CD4-positive, CD25-positive, alpha-beta regulatory T cell (primary cell): Measurements from ENCODE around the gene RAX2. TPM values are rescaled to one million over a fixed set of nuclear protein-coding genes. Genes with fewer than 3 reads are reported as not detected.

Experiments used
- ATAC-seq, 2 donors: fragments of 150-1000 bp; cut with Tn5 transposase; one replicate each; pipeline ENCODE4 v1.10.0; 2021; ENCODE audit warnings: low read depth in 2 of 2, moderate number of reproducible peaks in 2 of 2, moderate library complexity in 1 of 2
- DNase-seq, 3 donors: peaks; one replicate each; pipeline versions ENCODE4 v3.0.0 to v3.0.0-alpha.2; 2012 to 2022; ENCODE audit warnings: mixed read lengths in 1 of 3
- H3K27ac ChIP-seq: one replicate; pipeline ENCODE4 v1.7.0; 2013; ENCODE audit warnings: mild to moderate bottlenecking, low read length; ENCODE audit not compliant: insufficient read depth, poor library complexity, severe bottlenecking
- H3K27me3 ChIP-seq: one replicate; pipeline ENCODE4 v1.7.0; 2013; ENCODE audit warnings: low read length; ENCODE audit not compliant: control insufficient read depth, insufficient read depth
- H3K36me3 ChIP-seq: one replicate; pipeline ENCODE4 v1.7.0; 2013; ENCODE audit warnings: mild to moderate bottlenecking, low read length, moderate library complexity; ENCODE audit not compliant: control insufficient read depth, insufficient read depth
- H3K4me1 ChIP-seq: 2 replicates; pipeline ENCODE4 v1.7.0; 2013; ENCODE audit warnings: mild to moderate bottlenecking, low read length; ENCODE audit not compliant: insufficient read depth, control insufficient read depth, poor library complexity, severe bottlenecking
- H3K4me3 ChIP-seq: one replicate; pipeline ENCODE4 v1.7.0; 2013; ENCODE audit warnings: low read depth, mild to moderate bottlenecking, low read length, moderate library complexity
- H3K9me3 ChIP-seq, 2 experiments: 1 replicate in 1 of 2; 2 replicates in 1 of 2; pipeline ENCODE4 v1.7.0; 2013; ENCODE audit warnings: low read length in 2 of 2, mild to moderate bottlenecking in 1 of 2, moderate library complexity in 1 of 2; ENCODE audit not compliant: control insufficient read depth in 2 of 2
- H3K27ac Mint-ChIP-seq, 3 donors: one replicate each; pipeline ENCODE4 v1.8.0; 2020 to 2022; ENCODE audit warnings: mild to moderate bottlenecking in 3 of 3, mixed read lengths in 3 of 3, moderate library complexity in 2 of 3
- H3K27me3 Mint-ChIP-seq: one replicate; pipeline ENCODE4 v1.8.0; 2022; ENCODE audit warnings: mild to moderate bottlenecking, mixed read lengths
- H3K36me3 Mint-ChIP-seq: one replicate; pipeline ENCODE4 v1.8.0; 2020; ENCODE audit warnings: mixed read lengths
- H3K4me1 Mint-ChIP-seq, 4 donors: one replicate each; pipeline ENCODE4 v1.8.0; 2020 to 2022; ENCODE audit warnings: mixed read lengths in 4 of 4, mild to moderate bottlenecking in 1 of 4
- H3K4me3 Mint-ChIP-seq, 4 donors: one replicate each; pipeline ENCODE4 v1.8.0; 2020 to 2022; ENCODE audit warnings: mild to moderate bottlenecking in 4 of 4, mixed read lengths in 4 of 4, moderate library complexity in 3 of 4
- H3K9me3 Mint-ChIP-seq, 7 donors: one replicate each; pipeline ENCODE4 v1.8.0; 2020 to 2022; ENCODE audit warnings: mixed read lengths in 7 of 7, mild to moderate bottlenecking in 3 of 7, moderate library complexity in 2 of 7
- polyA plus RNA-seq, 4 donors: library from polyadenylated mRNA; unstranded; fragments of 300-500 nt; fragmentation: Illumina TruSeq; gene quantifications; one replicate each; pipeline ENCODE4 v1.2.3, GENCODE V29; 2021
- total RNA-seq: library from RNA; stranded (reverse); gene quantifications from one replicate; pipeline ENCODE4 v1.2.3, GENCODE V29; 2022

Gene RAX2
- total and polyA plus RNA-seq, 5 donors from 2014 or later: 0.08 to 0.09 TPM; not detected in 3

DNA sequence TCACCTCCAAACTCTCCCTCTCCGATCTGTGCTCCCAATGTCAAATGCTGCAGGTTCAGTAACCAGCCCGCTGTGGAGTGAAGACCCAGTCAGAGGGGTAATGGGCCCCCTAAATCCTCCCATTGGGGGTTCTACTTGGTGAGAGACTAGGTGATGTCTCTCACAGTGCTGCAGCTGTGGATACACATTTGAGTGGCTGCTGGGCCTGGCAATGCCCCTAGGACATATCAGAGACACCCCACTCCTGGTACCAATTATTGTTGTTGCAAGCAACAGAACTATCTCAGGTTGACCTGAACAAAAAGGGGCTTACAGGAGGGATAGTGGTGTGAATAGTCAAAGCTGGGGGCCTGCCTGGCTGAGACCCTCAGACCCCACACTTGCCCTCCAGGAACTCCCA lies 9.6 kb upstream of the RAX2 start:
- Mint-ChIP-seq H3K36me3 (peaks cover 8% of the 10 kb centered on the region), H3K27me3 (peaks cover 7% of the 10 kb centered on the region), H3K27ac (no peak overlapping the region), H3K9me3 (peaks cover 2 to 21% (median 7%) of the 10 kb centered on the region in 7 donors), H3K4me1 (peaks cover 0 to 12% (median 0%) of the 10 kb centered on the region in 4 donors), H3K4me3 (no peak overlapping the region)
- Histone ChIP-seq H3K36me3 (no peaks in the 10 kb centered on the region), H3K9me3 (peaks cover 11 to 20% of the 10 kb centered on the region in 2 experiments), H3K4me1 (peaks cover 7% of the 10 kb centered on the region), H3K27me3 (no peaks in the 10 kb centered on the region), H3K27ac (no peak overlapping the region), H3K4me3 (no peak overlapping the region)
- ATAC-seq: no peak
- DNase-seq: no peak

GRCh38 chr19:3780786-3781304 lies 8.8 kb upstream of the RAX2 start:
- no peaks in the 10 kb centered on the region for H3K27me3 ChIP-seq
- Mint-ChIP-seq H3K27ac (no peak overlapping the region), H3K4me3 (no peak overlapping the region), H3K27me3 (peaks cover 6% of the 10 kb centered on the region), H3K36me3 (peaks cover 8% of the 10 kb centered on the region), H3K4me1 (peaks cover 0 to 10% (median 0%) of the 10 kb centered on the region in 4 donors), H3K9me3 (peaks cover 2 to 21% (median 7%) of the 10 kb centered on the region in 7 donors)
- H3K36me3 ChIP-seq: no peaks in the 10 kb centered on the region
- no peak overlapping the region for H3K27ac ChIP-seq
- H3K9me3 ChIP-seq: peaks cover 11 to 20% of the 10 kb centered on the region in 2 experiments
- DNase-seq: peak in 1 of 3 donors; percentile 23
- H3K4me3 ChIP-seq: no peak overlapping the region
- ATAC-seq: no peak
- H3K4me1 ChIP-seq: peaks cover 7% of the 10 kb centered on the region

GRCh38 chr19:3778899-3779723 lies 7.1 kb upstream of the RAX2 start:
- Histone ChIP-seq H3K4me1 (no peaks in the 10 kb centered on the region), H3K4me3 (no peak overlapping the region), H3K9me3 (peaks cover 11 to 20% of the 10 kb centered on the region in 2 experiments), H3K36me3 (no peaks in the 10 kb centered on the region), H3K27me3 (no peaks in the 10 kb centered on the region), H3K27ac (no peak overlapping the region)
- H3K27me3 Mint-ChIP-seq: no peaks in the 10 kb centered on the region
- H3K36me3 Mint-ChIP-seq: peaks cover 8% of the 10 kb centered on the region
- H3K27ac Mint-ChIP-seq: no peak overlapping the region
- ATAC-seq (no peak), DNase-seq (no peak)
- H3K4me1 Mint-ChIP-seq: peaks cover 0 to 2% (median 0%) of the 10 kb centered on the region in 4 donors
- H3K9me3 Mint-ChIP-seq: peaks cover 2 to 21% (median 7%) of the 10 kb centered on the region in 7 donors
- H3K4me3 Mint-ChIP-seq: no peak overlapping the region

DNA sequence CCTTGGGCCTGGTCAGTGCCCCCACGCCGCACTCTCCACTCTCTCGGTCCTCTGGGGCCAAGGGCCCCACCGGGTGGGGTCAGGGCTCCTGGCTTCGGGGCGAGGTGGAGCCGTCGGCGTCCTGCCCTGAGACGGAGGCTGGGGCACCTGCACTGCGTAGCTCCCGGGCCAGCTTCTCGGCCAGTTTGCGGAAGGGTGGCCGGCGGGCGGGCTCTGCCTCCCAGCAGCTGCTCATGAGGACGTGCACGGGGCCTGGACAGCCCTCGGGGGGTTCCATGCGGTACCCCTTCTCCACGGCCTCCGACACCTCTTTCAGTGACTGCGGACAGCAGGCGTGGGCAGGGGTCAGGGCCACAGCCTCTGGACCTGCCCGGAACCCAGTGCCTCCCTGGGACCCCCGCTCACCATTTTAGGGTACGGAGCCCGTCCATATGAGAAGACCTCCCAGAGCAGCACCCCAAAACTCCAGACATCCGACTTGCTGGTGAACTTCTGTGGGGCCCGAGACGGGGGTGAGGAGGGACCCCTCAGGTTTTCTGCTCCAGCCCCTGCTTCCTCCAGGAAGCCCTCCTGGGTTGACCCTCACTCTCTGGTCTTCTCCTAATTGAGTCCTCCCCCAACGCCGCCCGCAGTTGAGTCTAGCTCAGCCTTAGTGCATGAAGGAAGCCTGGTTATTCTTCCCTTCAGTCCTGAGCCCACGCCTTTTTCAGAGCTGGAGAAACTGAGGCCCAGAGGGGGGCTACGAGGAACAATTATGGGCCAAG lies 6.3 kb upstream of the RAX2 start:
- no peaks in the 10 kb centered on the region for H3K27me3 Mint-ChIP-seq
- Histone ChIP-seq H3K9me3 (peaks cover 11 to 20% of the 10 kb centered on the region in 2 experiments), H3K4me3 (no peak overlapping the region), H3K27me3 (no peaks in the 10 kb centered on the region), H3K36me3 (no peaks in the 10 kb centered on the region), H3K4me1 (no peaks in the 10 kb centered on the region), H3K27ac (no peak overlapping the region)
- no peak overlapping the region for H3K4me3 Mint-ChIP-seq
- no peak overlapping the region for H3K27ac Mint-ChIP-seq
- DNase-seq (no peak), ATAC-seq (no peak)
- no peaks in the 10 kb centered on the region for H3K4me1 Mint-ChIP-seq
- peaks cover 8% of the 10 kb centered on the region for H3K36me3 Mint-ChIP-seq
- H3K9me3 Mint-ChIP-seq: peaks cover 2 to 21% (median 7%) of the 10 kb centered on the region in 7 donors

- H3K27ac Mint-ChIP-seq: no peak overlapping the region
- no peak for DNase-seq
- peaks cover 5 to 9% of the 10 kb centered on the region in 2 experiments for H3K9me3 ChIP-seq
Measured at GRCh38 chr19:3776479-3777040, 4.5 kb upstream of the RAX2 start.

DNA sequence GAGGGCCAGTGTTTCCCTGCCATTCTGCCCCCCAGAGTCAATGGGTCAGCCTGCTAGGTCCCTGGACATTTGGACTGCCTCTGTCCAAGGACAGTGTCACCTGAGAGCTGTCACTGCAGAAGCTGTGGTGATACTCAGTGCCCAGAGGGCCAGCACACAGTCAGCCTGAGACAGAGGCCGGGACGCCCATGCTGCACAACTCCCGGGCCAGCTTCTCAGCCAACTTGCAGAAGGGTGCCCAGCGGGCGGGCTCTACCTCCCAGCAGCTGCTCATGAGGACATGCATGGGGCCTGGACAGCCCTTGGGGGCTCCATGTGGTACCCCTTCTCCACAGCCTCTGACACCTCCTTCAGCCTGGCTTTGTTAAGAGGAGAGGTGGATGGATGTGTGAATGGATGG lies 3.8 kb upstream of the RAX2 start:
- Histone ChIP-seq H3K27me3 (no peaks in the 10 kb centered on the region), H3K4me1 (no peaks in the 10 kb centered on the region), H3K27ac (no peak overlapping the region), H3K9me3 (peaks cover 0 to 2% of the 10 kb centered on the region in 2 experiments), H3K4me3 (no peak overlapping the region), H3K36me3 (no peaks in the 10 kb centered on the region)
- H3K36me3 Mint-ChIP-seq: peaks cover 4% of the 10 kb centered on the region
- ATAC-seq: no peak
- no peak overlapping the region for H3K27ac Mint-ChIP-seq
- H3K4me3 Mint-ChIP-seq: no peak overlapping the region
- peaks cover 0 to 1% (median under 1%) of the 10 kb centered on the region in 7 donors for H3K9me3 Mint-ChIP-seq
- H3K27me3 Mint-ChIP-seq: no peaks in the 10 kb centered on the region
- H3K4me1 Mint-ChIP-seq: peaks cover 0 to 3% (median 0%) of the 10 kb centered on the region in 4 donors
- DNase-seq: no peak

More at GRCh38 chr19:3776479-3777040, 4.5 kb upstream of the RAX2 start:
- Histone ChIP-seq H3K27ac (no peak overlapping the region), H3K36me3 (no peaks in the 10 kb centered on the region), H3K4me1 (no peaks in the 10 kb centered on the region), H3K27me3 (no peaks in the 10 kb centered on the region), H3K4me3 (no peak overlapping the region)
- no peak for ATAC-seq
- H3K27me3 Mint-ChIP-seq: no peaks in the 10 kb centered on the region
- peaks cover 0 to 9% (median 4%) of the 10 kb centered on the region in 7 donors for H3K9me3 Mint-ChIP-seq
- H3K36me3 Mint-ChIP-seq: no peaks in the 10 kb centered on the region
- no peaks in the 10 kb centered on the region for H3K4me1 Mint-ChIP-seq
- H3K4me3 Mint-ChIP-seq: no peak overlapping the region

DNA sequence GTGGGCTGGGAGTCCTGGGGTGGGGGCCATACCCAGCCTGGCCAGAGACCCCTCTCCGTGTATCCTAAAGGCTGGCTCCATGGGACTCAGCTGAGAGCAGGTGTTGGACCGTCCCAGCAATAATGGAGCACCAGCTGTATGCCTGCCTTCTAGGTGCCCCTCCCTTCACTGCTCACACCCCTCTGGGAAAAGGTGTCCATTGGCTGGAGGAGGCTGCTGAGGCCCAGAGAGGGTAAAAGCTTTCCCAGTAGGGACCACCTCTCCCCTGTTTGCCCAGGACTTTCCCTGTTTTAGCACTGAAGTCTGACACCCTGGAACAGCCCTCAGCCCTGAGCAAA lies 3.3 kb upstream of the RAX2 start:
- DNase-seq (no peak), ATAC-seq (no peak)
- Histone ChIP-seq H3K9me3 (no peaks in the 10 kb centered on the region), H3K27me3 (no peaks in the 10 kb centered on the region), H3K4me1 (no peaks in the 10 kb centered on the region), H3K36me3 (no peaks in the 10 kb centered on the region), H3K27ac (no peak overlapping the region), H3K4me3 (no peak overlapping the region)
- peaks cover 4% of the 10 kb centered on the region for H3K36me3 Mint-ChIP-seq
- H3K9me3 Mint-ChIP-seq: peaks cover 0 to 1% (median 0%) of the 10 kb centered on the region in 7 donors
- no peaks in the 10 kb centered on the region for H3K27me3 Mint-ChIP-seq
- H3K4me3 Mint-ChIP-seq: no peak overlapping the region
- H3K4me1 Mint-ChIP-seq: peaks cover 0 to 3% (median 0%) of the 10 kb centered on the region in 4 donors
- H3K27ac Mint-ChIP-seq: no peak overlapping the region
